Measurements from ENCODE around the gene PSMC3IP.

Gene PSMC3IP

GRCh38 chr17:42536372-42537155 is 41.0 kb downstream of the PSMC3IP start:
- TF ChIP-seq, protein P1, sequence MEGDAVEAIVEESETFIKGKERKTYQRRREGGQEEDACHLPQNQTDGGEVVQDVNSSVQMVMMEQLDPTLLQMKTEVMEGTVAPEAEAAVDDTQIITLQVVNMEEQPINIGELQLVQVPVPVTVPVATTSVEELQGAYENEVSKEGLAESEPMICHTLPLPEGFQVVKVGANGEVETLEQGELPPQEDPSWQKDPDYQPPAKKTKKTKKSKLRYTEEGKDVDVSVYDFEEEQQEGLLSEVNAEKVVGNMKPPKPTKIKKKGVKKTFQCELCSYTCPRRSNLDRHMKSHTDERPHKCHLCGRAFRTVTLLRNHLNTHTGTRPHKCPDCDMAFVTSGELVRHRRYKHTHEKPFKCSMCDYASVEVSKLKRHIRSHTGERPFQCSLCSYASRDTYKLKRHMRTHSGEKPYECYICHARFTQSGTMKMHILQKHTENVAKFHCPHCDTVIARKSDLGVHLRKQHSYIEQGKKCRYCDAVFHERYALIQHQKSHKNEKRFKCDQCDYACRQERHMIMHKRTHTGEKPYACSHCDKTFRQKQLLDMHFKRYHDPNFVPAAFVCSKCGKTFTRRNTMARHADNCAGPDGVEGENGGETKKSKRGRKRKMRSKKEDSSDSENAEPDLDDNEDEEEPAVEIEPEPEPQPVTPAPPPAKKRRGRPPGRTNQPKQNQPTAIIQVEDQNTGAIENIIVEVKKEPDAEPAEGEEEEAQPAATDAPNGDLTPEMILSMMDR (IDR thresholded peaks at IDR 0.05): no peak
- Histone ChIP-seq H3K27ac (peak overlapping the region; percentile 94 to 95), H3K4me3 (peak overlapping the region; percentile 75)
- DNase-seq (ENCODE audit: low spot score): peak; percentile 92

- H3K4me3 ChIP-seq: peak within 1 kb of the TSS; percentile 75
- TF ChIP-seq, protein P1 (IDR thresholded peaks at IDR 0.05): no peak
- peak within 1 kb of the TSS; percentile 94 to 95 for H3K27ac ChIP-seq
- peak; percentile 98 for DNase-seq (ENCODE audit: low spot score)
Measured at GRCh38 chr17:42536048-42536371, 41.5 kb downstream of the PSMC3IP start, which contains the start of gene NAGLU. TSS of gene NAGLU (plus strand) at chr17:42536241. CDS start at chr17:42536273, 32 bp downstream.

DNA sequence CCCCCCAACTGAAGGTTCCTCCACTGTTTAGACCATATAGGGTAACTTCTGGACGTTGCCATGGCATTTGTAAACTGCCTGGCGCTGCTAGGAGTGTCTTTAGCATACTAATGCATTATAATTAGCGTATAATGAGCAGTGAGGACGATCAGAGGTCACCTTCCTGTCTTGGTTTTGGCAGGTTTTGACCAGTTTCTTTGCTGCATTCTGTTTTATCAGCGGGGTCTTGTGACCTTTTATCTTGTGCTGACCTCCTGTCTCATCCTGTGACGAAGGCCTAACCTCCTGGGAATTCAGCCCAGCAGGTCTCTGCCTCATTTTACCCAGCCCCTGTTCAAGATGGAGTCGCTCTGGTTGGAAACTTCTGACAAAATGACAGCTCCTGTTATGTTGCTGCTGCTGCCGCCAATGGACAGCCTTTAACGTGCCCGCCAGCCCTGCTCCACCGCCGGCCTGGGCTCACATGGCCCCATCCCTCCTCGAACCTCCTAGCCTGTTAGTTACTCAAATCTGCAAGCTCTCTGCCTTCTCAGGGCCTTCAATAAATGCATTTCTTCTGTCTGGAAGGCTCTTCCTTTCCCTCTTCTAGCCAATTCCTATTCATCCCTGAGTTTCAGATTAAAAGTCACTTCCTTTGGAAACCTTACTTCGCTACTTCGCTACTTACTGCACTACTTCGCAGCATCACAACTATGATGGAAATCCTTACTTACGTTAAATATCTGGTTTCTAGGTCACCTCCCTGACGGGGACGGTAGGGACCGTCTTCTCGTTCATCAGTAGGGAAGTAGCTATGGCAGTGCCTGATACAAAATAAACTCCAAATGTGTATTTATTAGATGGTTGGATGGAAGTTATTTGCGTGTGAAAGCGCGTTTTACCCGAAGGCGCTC is 42.1 kb downstream of the PSMC3IP start:
- Histone ChIP-seq H3K4me3 (peak overlapping the region; percentile 75), H3K27ac (peak overlapping the region; percentile 94 to 95)
- DNase-seq (ENCODE audit: low spot score): no peak
- TF ChIP-seq, protein P1 (IDR thresholded peaks at IDR 0.05): no peak

- peak; percentile 77 for DNase-seq (ENCODE audit: low spot score)
- Histone ChIP-seq H3K27ac (peak overlapping the region; percentile 85 to 95), H3K4me3 (peak overlapping the region; percentile 75)
- TF ChIP-seq, protein P1 (IDR thresholded peaks at IDR 0.05): peak; percentile 42
Measured at GRCh38 chr17:42531455-42532354, 45.8 kb downstream of the PSMC3IP start.

GRCh38 chr17:42530952-42531454 is 46.5 kb downstream of the PSMC3IP start:
- DNase-seq (ENCODE audit: low spot score): no peak
- TF ChIP-seq, protein P1 (IDR thresholded peaks at IDR 0.05): no peak
- H3K4me3 ChIP-seq: no peak overlapping the region
- peak overlapping the region in 1 of 2 donors; percentile 95 for H3K27ac ChIP-seq

- DNase-seq (ENCODE audit: low spot score): no peak
- TF ChIP-seq, protein P1 (IDR thresholded peaks at IDR 0.05): no peak
- H3K4me3 ChIP-seq: no peak overlapping the region
- no peak overlapping the region for H3K27ac ChIP-seq
Measured at GRCh38 chr17:42529061-42529460, 48.5 kb downstream of the PSMC3IP start.

Measured in coronary artery (tissue), 2 donors.